MM.1S (cell line): ENCODE data around the gene CBLB.

ENCODE experiments used
- DNase-seq: peaks from one replicate; pipeline ENCODE4 v3.0.0-alpha.2; 2015
- H2AFZ ChIP-seq: fragments of 300-600 bp; sonication (generic); 2 replicates; pipeline ENCODE4 v1.6.0; 2016; ENCODE audit warnings: antibody characterized with exemption, low read length
- H3F3A ChIP-seq: fragments of 300-600 bp; sonication (generic); 2 replicates; pipeline ENCODE4 v1.6.1; 2016; ENCODE audit warnings: mild to moderate bottlenecking, antibody characterized with exemption, low read length, moderate library complexity, mixed read lengths; ENCODE audit not compliant: insufficient read depth
- H3K27ac ChIP-seq: fragments of 300-600 bp; sonication (generic); 2 replicates; pipeline ENCODE4 v1.5.1; 2016; ENCODE audit warnings: mild to moderate bottlenecking, low read length
- H3K27me3 ChIP-seq: fragments of 300-600 bp; sonication (generic); replicated peaks from 2 replicates; pipeline ENCODE4 v1.6.0; 2016; ENCODE audit warnings: low read length; ENCODE audit not compliant: insufficient read depth
- H3K36me3 ChIP-seq: fragments of 300-600 bp; sonication (generic); replicated peaks from 2 replicates; pipeline ENCODE4 v1.6.1; 2016; ENCODE audit warnings: mild to moderate bottlenecking, low read length, mixed read lengths; ENCODE audit not compliant: insufficient read depth
- H3K4me1 ChIP-seq: fragments of 300-600 bp; sonication (generic); 2 replicates; pipeline ENCODE4 v1.6.1; 2016; ENCODE audit warnings: low read length, mixed read lengths
- H3K4me2 ChIP-seq: fragments of 300-600 bp; sonication (generic); 2 replicates; pipeline ENCODE4 v1.6.0; 2016; ENCODE audit warnings: low read depth, low read length
- H3K4me3 ChIP-seq: fragments of 300-600 bp; sonication (generic); 2 replicates; pipeline ENCODE4 v1.5.1; 2016; ENCODE audit warnings: low read length, mixed read lengths
- H3K79me2 ChIP-seq: fragments of 300-600 bp; sonication (generic); 2 replicates; pipeline ENCODE4 v1.6.1; 2016; ENCODE audit warnings: mixed run types, low read length, mixed read lengths
- H3K9ac ChIP-seq: fragments of 300-600 bp; sonication (generic); 2 replicates; pipeline ENCODE4 v1.6.1; 2016; ENCODE audit warnings: low read length, mixed read lengths
- H3K9me2 ChIP-seq: fragments of 300-600 bp; sonication (generic); replicated peaks from 2 replicates; pipeline ENCODE4 v1.6.1; 2016; ENCODE audit warnings: mild to moderate bottlenecking, low read length, mixed read lengths; ENCODE audit not compliant: insufficient read depth
- H3K9me3 ChIP-seq: fragments of 300-600 bp; sonication (generic); replicated peaks from 2 replicates; pipeline ENCODE4 v1.6.1; 2016; ENCODE audit warnings: mild to moderate bottlenecking, low read length, mixed read lengths; ENCODE audit not compliant: insufficient read depth
- H4K20me1 ChIP-seq: fragments of 300-600 bp; sonication (generic); 2 replicates; pipeline ENCODE4 v1.6.1; 2016; ENCODE audit warnings: mild to moderate bottlenecking, low read length, moderate library complexity, mixed read lengths; ENCODE audit not compliant: insufficient read depth
- CTCF ChIP-seq: fragments of 300-600 bp; sonication (generic); IDR thresholded peaks from 2 replicates; pipeline ENCODE4 v1.5.1; 2016; ENCODE audit warnings: antibody characterized with exemption, low read length, mixed read lengths
- EZH2 ChIP-seq: fragments of 300-600 bp; sonication (generic); optimal IDR thresholded peaks from 2 replicates; pipeline ENCODE3; 2017; ENCODE audit warnings: low read depth, mild to moderate bottlenecking, antibody characterized with exemption, low read length, mixed read lengths
- EZH2phosphoT487 ChIP-seq: fragments of 300-600 bp; sonication (generic); IDR thresholded peaks from 2 replicates; pipeline ENCODE4 v1.6.1; 2018; ENCODE audit warnings: antibody characterized with exemption, low read length

The CBLB gene

GRCh38 chr3:105785803-105786202 is 83.0 kb downstream of the CBLB start:
- H3K79me2 ChIP-seq: no peaks in the 10 kb centered on the region
- no peaks in the 10 kb centered on the region for H3K9me2 ChIP-seq
- H3K27ac ChIP-seq: no peak overlapping the region
- no peaks in the 10 kb centered on the region for H3K9me3 ChIP-seq
- no peak overlapping the region for H3K4me2 ChIP-seq
- H3K9ac ChIP-seq: no peak overlapping the region
- TF ChIP-seq EZH2phosphoT487: no peak
- H2AFZ ChIP-seq: no peak overlapping the region
- H3F3A ChIP-seq: no peaks in the 10 kb centered on the region
- H3K4me1 ChIP-seq: no peaks in the 10 kb centered on the region
- DNase-seq: no peak
- H3K27me3 ChIP-seq: no peaks in the 10 kb centered on the region
- no peaks in the 10 kb centered on the region for H3K36me3 ChIP-seq
- H3K4me3 ChIP-seq: no peak overlapping the region
- H4K20me1 ChIP-seq: no peaks in the 10 kb centered on the region

- no peaks in the 10 kb centered on the region for H3K9me2 ChIP-seq
- no peak overlapping the region for H3K4me2 ChIP-seq
- no peak overlapping the region for H2AFZ ChIP-seq
- DNase-seq: no peak
- no peaks in the 10 kb centered on the region for H3K36me3 ChIP-seq
- H3K4me1 ChIP-seq: no peaks in the 10 kb centered on the region
- H3K4me3 ChIP-seq: no peak overlapping the region
- no peak for TF ChIP-seq CTCF
- TF ChIP-seq EZH2: no peak
- TF ChIP-seq EZH2phosphoT487: no peak
- H3K27ac ChIP-seq: no peak overlapping the region
- no peaks in the 10 kb centered on the region for H4K20me1 ChIP-seq
- no peaks in the 10 kb centered on the region for H3K9me3 ChIP-seq
- no peak overlapping the region for H3K9ac ChIP-seq
- no peaks in the 10 kb centered on the region for H3K27me3 ChIP-seq
- no peaks in the 10 kb centered on the region for H3F3A ChIP-seq
- no peaks in the 10 kb centered on the region for H3K79me2 ChIP-seq
These were observed 85.2 kb downstream of the CBLB start for GRCh38 chr3:105783631-105784030.

GRCh38 chr3:105781871-105782270 is 86.9 kb downstream of the CBLB start:
- Histone ChIP-seq H3K9me2 (no peaks in the 10 kb centered on the region), H2AFZ (no peak overlapping the region), H3F3A (no peaks in the 10 kb centered on the region), H3K9ac (no peak overlapping the region), H3K79me2 (no peaks in the 10 kb centered on the region), H3K4me3 (no peak overlapping the region), H3K36me3 (no peaks in the 10 kb centered on the region), H3K27ac (no peak overlapping the region), H3K4me2 (no peak overlapping the region), H3K27me3 (no peaks in the 10 kb centered on the region), H4K20me1 (no peaks in the 10 kb centered on the region), H3K9me3 (no peaks in the 10 kb centered on the region), H3K4me1 (no peaks in the 10 kb centered on the region)
- no peak for DNase-seq
- no peak for TF ChIP-seq EZH2
- no peak for TF ChIP-seq CTCF
- no peak for TF ChIP-seq EZH2phosphoT487

- no peak overlapping the region for H3K27ac ChIP-seq
- H4K20me1 ChIP-seq: no peaks in the 10 kb centered on the region
- no peak overlapping the region for H3K4me2 ChIP-seq
- H3K9me3 ChIP-seq: no peaks in the 10 kb centered on the region
- H3K4me1 ChIP-seq: no peaks in the 10 kb centered on the region
- no peaks in the 10 kb centered on the region for H3F3A ChIP-seq
- no peaks in the 10 kb centered on the region for H3K79me2 ChIP-seq
- no peak overlapping the region for H3K9ac ChIP-seq
- H3K4me3 ChIP-seq: no peak overlapping the region
- H3K9me2 ChIP-seq: no peaks in the 10 kb centered on the region
- H2AFZ ChIP-seq: no peak overlapping the region
- DNase-seq: no peak
- no peak for TF ChIP-seq EZH2phosphoT487
- no peaks in the 10 kb centered on the region for H3K36me3 ChIP-seq
- no peaks in the 10 kb centered on the region for H3K27me3 ChIP-seq
These were observed 88.7 kb downstream of the CBLB start for GRCh38 chr3:105780107-105780506.
